ENCODE measurements around the gene EGFLAM.

EGFLAM gene

DNA sequence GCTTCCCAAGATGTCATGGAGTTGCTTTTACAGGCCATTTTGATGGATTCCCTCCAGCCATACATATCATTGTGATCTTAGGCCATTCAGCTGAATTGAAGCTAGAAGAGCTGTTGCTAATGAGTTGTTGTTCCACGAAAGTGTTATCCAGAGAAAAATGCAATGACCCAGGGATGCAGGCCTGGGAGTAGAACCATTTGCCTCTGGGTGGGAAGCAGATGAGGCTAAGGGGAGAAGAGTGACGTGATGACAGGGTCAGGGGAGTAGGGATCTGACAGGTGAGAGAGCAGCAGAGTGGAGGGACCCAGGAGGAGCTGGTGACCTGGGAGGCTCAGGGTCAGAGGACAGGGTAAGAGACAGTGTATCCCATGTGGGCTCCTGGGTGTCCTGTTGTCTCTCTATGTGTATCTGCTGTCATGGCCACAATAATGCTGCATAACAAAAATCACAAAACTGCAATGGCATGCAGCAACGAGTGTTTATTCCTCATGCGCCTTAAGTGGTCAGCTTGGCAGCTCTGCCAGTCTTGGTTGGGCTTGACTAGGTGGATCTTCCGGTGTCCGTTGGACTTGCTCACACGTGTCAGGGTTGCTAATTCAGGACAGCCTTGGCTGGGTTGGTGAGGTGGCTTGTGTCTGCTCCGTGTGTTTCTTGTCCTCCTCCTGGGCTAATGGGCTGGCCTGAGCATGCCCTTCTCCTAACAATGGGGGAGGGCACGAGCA, 207.5 kb downstream of the EGFLAM start:
- Mint-ChIP-seq H3K9me3 (no peaks in the 10 kb centered on the region), H3K27me3 (peaks cover 33% of the 10 kb centered on the region), H3K36me3 (no peaks in the 10 kb centered on the region), H3K4me1 (no peaks in the 10 kb centered on the region), H3K27ac (no peak overlapping the region), H3K4me3 (no peak overlapping the region)
- no peak for ATAC-seq

DNA sequence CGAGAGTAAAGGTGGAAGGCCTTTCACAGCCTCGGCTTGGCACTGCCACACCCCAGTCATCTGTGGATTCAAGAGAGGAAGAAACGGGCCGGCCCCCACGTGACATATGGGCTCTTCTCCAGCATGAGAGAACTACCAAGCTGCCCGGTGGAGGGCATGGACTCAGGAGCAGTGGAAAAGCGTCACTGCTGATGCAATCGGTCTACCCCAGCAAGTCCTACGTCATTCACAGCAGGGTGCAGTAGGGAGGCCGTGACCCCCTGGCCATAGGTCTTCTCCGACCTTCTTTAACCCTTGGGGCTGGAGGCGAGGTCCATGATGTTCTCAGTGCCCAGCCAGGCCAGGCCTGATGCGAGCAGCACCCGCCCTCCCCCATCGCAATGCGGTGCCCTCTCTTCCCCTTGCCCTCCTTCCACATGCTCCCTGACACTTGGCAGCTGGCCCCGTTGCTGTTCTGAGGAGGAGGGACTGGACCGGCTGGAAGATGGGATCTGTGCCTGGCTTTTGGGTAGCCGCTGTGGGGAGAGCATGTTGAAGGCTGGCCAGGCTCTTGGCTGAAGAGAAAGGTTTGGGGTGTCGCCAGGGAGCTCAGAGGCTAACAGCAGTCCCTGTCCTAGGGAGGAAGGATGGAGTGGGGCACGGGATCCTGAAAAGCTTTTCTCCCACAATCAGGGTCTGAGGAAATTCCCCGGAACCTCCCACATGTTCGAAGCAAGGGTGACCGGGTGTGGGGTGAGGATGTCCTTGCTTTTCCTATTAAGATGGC, 208.2 kb downstream of the EGFLAM start:
- Mint-ChIP-seq H3K9me3 (no peaks in the 10 kb centered on the region), H3K27me3 (peaks cover 33% of the 10 kb centered on the region), H3K4me3 (no peak overlapping the region), H3K36me3 (no peaks in the 10 kb centered on the region), H3K27ac (no peak overlapping the region), H3K4me1 (no peaks in the 10 kb centered on the region)
- ATAC-seq: no peak

DNA sequence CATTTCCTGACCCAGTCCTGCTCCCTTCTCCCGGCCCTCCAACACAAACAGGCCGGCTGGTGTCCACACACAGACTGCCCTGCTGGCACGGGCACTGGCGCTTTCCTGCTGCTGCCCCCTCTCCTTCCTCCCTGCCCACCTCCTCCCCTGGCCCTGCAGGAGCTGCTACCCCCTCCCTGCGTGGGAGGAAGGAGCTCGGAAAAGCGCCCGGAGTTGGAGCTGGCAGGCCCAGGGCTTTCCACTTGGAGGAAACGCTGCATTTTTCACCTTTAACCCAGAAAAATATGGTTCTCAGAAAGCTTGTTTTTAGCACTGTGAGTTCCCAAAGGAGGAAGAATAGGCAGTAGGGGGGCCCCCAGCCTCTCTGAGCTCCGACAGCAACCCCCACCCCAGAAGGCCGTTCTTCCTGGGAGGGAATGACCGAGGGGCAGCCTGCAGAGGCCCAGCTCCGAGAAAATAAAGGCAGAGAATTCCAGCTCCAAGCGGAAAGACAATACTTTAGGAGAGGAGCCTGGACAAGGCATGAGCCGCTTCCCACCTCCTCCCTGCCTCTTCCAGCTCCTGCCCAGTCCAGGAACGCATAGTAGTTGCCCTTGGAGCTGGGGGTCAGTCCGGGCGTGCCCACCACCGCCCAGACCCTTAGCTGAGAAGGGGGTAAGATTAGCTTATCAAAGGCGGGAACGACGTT, 209.1 kb downstream of the EGFLAM start:
- no peaks in the 10 kb centered on the region for H3K36me3 Mint-ChIP-seq
- peaks cover 26% of the 10 kb centered on the region for H3K27me3 Mint-ChIP-seq
- no peaks in the 10 kb centered on the region for H3K4me1 Mint-ChIP-seq
- H3K9me3 Mint-ChIP-seq: no peaks in the 10 kb centered on the region
- no peak for ATAC-seq
- no peak overlapping the region for H3K27ac Mint-ChIP-seq
- H3K4me3 Mint-ChIP-seq: no peak overlapping the region

DNA sequence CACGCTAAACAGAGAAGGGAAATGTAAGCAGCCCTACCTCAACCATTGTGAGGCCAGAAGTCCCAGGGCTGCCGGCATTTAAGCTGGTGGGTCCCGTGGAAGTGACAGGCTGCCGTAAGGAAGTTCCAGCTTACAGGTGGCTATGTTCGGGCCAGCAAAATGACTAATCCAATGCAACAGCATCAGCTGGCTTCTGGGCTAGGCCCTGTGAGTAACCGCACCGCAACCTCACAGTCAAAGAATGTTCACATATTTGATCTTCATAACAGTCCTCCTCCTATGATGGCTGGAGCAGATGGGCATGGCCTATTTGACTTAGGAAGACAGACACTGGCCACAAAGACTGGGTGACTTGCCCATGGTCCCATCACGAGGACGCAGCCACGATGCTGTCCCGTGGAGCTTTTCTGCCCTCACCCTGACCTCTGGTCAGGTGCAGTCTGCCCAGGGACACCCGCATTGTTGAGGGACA, 209.9 kb downstream of the EGFLAM start:
- peaks cover 29% of the 10 kb centered on the region for H3K27me3 Mint-ChIP-seq
- H3K9me3 Mint-ChIP-seq: no peaks in the 10 kb centered on the region
- no peak overlapping the region for H3K4me3 Mint-ChIP-seq
- no peak overlapping the region for H3K27ac Mint-ChIP-seq
- no peaks in the 10 kb centered on the region for H3K4me1 Mint-ChIP-seq
- no peak for ATAC-seq
- no peaks in the 10 kb centered on the region for H3K36me3 Mint-ChIP-seq

GRCh38 chr5:38468978-38469706, 210.8 kb downstream of the EGFLAM start:
- Mint-ChIP-seq H3K27ac (no peak overlapping the region), H3K36me3 (no peaks in the 10 kb centered on the region), H3K9me3 (no peaks in the 10 kb centered on the region), H3K27me3 (peaks cover 36% of the 10 kb centered on the region), H3K4me3 (no peak overlapping the region), H3K4me1 (no peaks in the 10 kb centered on the region)
- ATAC-seq: no peak

- Mint-ChIP-seq H3K4me3 (no peak overlapping the region), H3K4me1 (no peaks in the 10 kb centered on the region), H3K27me3 (peaks cover 42% of the 10 kb centered on the region), H3K27ac (no peak overlapping the region), H3K36me3 (no peaks in the 10 kb centered on the region), H3K9me3 (no peaks in the 10 kb centered on the region)
- ATAC-seq: no peak
These were observed 211.4 kb downstream of the EGFLAM start for GRCh38 chr5:38469707-38470267.

- Mint-ChIP-seq H3K27me3 (peaks cover 42% of the 10 kb centered on the region), H3K4me1 (no peaks in the 10 kb centered on the region), H3K27ac (no peak overlapping the region), H3K4me3 (no peak overlapping the region), H3K9me3 (no peaks in the 10 kb centered on the region), H3K36me3 (no peaks in the 10 kb centered on the region)
- ATAC-seq: no peak
These were observed 213.3 kb downstream of the EGFLAM start for GRCh38 chr5:38471709-38472108.

- no peaks in the 10 kb centered on the region for H3K36me3 Mint-ChIP-seq
- H3K27ac Mint-ChIP-seq: no peak overlapping the region
- H3K4me1 Mint-ChIP-seq: no peaks in the 10 kb centered on the region
- no peaks in the 10 kb centered on the region for H3K9me3 Mint-ChIP-seq
- H3K27me3 Mint-ChIP-seq: peaks cover 42% of the 10 kb centered on the region
- no peak for ATAC-seq
- no peak overlapping the region for H3K4me3 Mint-ChIP-seq
These were observed 214.2 kb downstream of the EGFLAM start for GRCh38 chr5:38472541-38472940.

GRCh38 chr5:38473008-38473407, 214.6 kb downstream of the EGFLAM start:
- Mint-ChIP-seq H3K4me1 (no peaks in the 10 kb centered on the region), H3K4me3 (no peak overlapping the region), H3K27ac (no peak overlapping the region), H3K9me3 (no peaks in the 10 kb centered on the region), H3K36me3 (no peaks in the 10 kb centered on the region), H3K27me3 (peaks cover 42% of the 10 kb centered on the region)
- ATAC-seq: no peak

DNA sequence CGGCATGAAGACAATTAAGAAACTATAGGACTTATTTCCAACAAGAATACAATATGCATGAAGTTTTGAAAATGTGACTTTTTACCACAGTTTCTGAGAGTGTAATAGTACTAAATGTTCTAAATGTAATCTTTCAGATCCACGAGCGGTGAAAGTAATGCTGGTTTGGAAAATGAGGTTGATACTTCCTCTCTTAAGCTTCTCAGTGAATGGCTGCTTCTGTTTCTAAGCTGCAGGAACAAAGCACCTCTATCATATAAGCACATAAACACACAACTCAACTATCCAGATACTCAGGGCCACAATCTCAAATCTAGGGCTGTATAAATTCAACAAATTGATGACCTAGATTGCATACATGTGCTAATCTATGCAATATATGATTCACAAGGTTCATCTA, 219.8 kb downstream of the EGFLAM start:
- Mint-ChIP-seq H3K27me3 (peaks cover 24% of the 10 kb centered on the region), H3K9me3 (no peaks in the 10 kb centered on the region), H3K36me3 (no peaks in the 10 kb centered on the region), H3K4me3 (no peak overlapping the region), H3K27ac (no peak overlapping the region), H3K4me1 (no peaks in the 10 kb centered on the region)
- ATAC-seq: no peak

GRCh38 chr5:38478878-38479277, 220.5 kb downstream of the EGFLAM start:
- H3K9me3 Mint-ChIP-seq: no peaks in the 10 kb centered on the region
- H3K27me3 Mint-ChIP-seq: peaks cover 17% of the 10 kb centered on the region
- H3K27ac Mint-ChIP-seq: no peak overlapping the region
- no peaks in the 10 kb centered on the region for H3K36me3 Mint-ChIP-seq
- no peaks in the 10 kb centered on the region for H3K4me1 Mint-ChIP-seq
- no peak for ATAC-seq
- H3K4me3 Mint-ChIP-seq: no peak overlapping the region

DNA sequence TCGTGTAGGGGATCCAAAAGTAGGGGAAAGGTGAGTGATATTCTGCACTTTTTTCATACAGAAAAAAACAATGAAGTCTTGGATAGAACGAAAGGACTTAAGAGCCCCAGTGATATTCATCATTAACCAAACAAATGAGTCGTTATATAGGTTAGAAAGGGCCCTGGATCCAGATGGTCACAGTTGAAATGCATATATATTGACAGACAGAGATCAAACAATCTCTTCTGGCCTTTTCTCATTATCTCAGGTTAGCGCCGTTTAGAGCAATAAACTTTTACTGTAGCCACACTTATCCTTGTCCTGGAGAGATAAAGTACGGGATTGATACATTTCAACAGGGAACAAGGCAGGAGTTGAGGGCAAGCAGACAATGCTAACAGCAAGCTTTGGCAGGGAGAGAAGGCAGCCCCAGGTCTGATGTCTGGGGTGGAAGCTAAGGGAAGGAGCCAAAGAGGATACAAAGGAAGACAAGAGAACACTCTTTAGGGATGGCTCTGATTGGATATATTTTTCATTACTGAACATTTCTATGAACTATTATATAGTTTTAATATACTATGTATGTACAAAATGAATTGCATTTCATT, 221.1 kb downstream of the EGFLAM start:
- no peaks in the 10 kb centered on the region for H3K36me3 Mint-ChIP-seq
- no peaks in the 10 kb centered on the region for H3K9me3 Mint-ChIP-seq
- no peaks in the 10 kb centered on the region for H3K4me1 Mint-ChIP-seq
- no peak overlapping the region for H3K4me3 Mint-ChIP-seq
- ATAC-seq: no peak
- no peak overlapping the region for H3K27ac Mint-ChIP-seq
- H3K27me3 Mint-ChIP-seq: peaks cover 13% of the 10 kb centered on the region

GRCh38 chr5:38483805-38484398, 225.5 kb downstream of the EGFLAM start:
- H3K27me3 Mint-ChIP-seq: peaks cover 47% of the 10 kb centered on the region
- no peak for ATAC-seq

DNA sequence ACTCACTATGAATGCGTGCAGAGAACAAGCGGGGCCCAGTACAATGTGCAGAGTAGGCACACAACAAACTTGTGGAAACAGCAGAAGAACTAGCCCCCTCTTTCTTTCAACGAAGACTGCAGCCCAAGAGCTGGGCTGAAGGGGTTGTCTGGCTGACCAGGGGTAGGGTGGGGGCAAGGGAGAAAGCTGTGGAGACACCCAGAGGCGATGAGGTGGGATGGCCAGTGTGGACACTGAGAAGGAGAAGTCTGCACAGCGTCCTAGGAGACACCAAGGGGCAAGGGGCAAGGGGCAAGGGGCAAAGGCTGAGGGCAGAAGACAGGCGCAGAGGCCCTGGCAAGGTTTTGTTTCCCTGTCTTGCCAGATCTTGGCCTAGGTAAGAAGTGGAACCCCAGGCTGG, 235.8 kb downstream of the EGFLAM start:
- Mint-ChIP-seq H3K36me3 (no peaks in the 10 kb centered on the region), H3K27ac (no peak overlapping the region), H3K27me3 (peaks cover 31% of the 10 kb centered on the region), H3K4me1 (no peaks in the 10 kb centered on the region), H3K4me3 (no peak overlapping the region), H3K9me3 (no peaks in the 10 kb centered on the region)
- no peak for ATAC-seq

More at GRCh38 chr5:38483805-38484398, 225.5 kb downstream of the EGFLAM start:
- Mint-ChIP-seq H3K4me1 (no peaks in the 10 kb centered on the region), H3K36me3 (no peaks in the 10 kb centered on the region), H3K4me3 (no peak overlapping the region), H3K9me3 (no peaks in the 10 kb centered on the region), H3K27ac (no peak overlapping the region)

All from stimulated activated memory B cell treated with anti-CD40 and anti-IgM and Interleukin-4, amounts not matched to agents 10 μg/mL and 1 μg/mL and 100 μg/mL, for 72 hours (primary cell).